Measurements from ENCODE around the gene TSBP1. TPM values are rescaled to one million over a fixed set of nuclear protein-coding genes. Genes with fewer than 3 reads are reported as not detected.
"Not testable (repeated sequence)": the region's sequence is repeated elsewhere in the genome, so short reads cannot be mapped to it uniquely, and the experiment has no call there.

TSBP1 gene
- total and polyA plus RNA-seq, 2 experiments from 2014 or later: not detected

DNA sequence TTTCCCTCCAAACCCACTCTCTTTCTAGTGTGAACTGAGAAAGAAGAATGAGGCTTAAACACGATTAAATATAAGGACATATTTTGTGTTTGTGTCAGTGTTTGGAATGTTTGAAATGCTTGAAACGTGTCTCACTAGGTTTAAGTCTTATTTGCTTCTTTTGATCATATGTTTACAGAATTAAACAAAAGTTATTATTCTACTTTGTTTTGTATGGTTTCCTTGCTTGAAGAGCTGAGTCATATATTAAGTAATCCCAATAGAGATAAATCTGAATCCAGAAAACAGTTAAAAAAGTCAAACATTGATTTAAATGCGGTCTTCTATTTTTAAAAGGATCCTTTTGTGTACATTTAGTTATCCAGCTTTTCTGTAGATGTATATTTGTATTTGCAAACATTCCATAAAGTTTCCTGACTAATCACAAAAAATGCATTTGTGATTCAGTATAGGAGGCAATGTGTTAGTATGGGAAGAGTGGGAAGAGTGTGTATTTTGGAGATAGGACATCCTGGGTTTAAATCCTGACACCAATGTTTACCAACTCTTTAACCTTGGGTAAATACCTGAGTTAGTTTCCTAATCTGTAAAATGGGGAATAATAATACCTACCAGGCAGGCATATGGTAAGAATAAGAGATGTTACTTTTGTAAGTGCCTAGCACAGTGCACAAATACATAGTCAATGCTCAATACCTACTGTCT, 72.9 kb downstream of the TSBP1 start:
- Histone ChIP-seq H3K9me3 (ENCODE audit: low read depth) (no peaks in the 10 kb centered on the region), H4K20me1 (ENCODE audit: insufficient read depth, poor library complexity, severe bottlenecking) (no peaks in the 10 kb centered on the region), H3K36me3 (replicated peaks; ENCODE audit: insufficient read depth, low read depth) (no peaks in the 10 kb centered on the region), H3K4me2 (no peak overlapping the region), H3K9me2 (replicated peaks; ENCODE audit: insufficient read depth) (no peaks in the 10 kb centered on the region), H3K4me1 (ENCODE audit: insufficient read depth) (no peaks in the 10 kb centered on the region), H3K27ac (no peak overlapping the region), H2AFZ (no peak overlapping the region), H3K79me2 (no peaks in the 10 kb centered on the region), H3K4me3 (no peak overlapping the region), H3K27me3 (no peaks in the 10 kb centered on the region)
- DNase-seq (ENCODE audit: low spot score): no peak
- TF ChIP-seq EZH2phosphoT487 (IDR thresholded peaks at IDR 0.05; ENCODE audit: low read depth, severe bottlenecking, unreplicated experiment) (no peak), EZH2 (IDR thresholded peaks at IDR 0.05; ENCODE audit: borderline replicate concordance) (no peak)
- TF ChIP-seq, protein P1, sequence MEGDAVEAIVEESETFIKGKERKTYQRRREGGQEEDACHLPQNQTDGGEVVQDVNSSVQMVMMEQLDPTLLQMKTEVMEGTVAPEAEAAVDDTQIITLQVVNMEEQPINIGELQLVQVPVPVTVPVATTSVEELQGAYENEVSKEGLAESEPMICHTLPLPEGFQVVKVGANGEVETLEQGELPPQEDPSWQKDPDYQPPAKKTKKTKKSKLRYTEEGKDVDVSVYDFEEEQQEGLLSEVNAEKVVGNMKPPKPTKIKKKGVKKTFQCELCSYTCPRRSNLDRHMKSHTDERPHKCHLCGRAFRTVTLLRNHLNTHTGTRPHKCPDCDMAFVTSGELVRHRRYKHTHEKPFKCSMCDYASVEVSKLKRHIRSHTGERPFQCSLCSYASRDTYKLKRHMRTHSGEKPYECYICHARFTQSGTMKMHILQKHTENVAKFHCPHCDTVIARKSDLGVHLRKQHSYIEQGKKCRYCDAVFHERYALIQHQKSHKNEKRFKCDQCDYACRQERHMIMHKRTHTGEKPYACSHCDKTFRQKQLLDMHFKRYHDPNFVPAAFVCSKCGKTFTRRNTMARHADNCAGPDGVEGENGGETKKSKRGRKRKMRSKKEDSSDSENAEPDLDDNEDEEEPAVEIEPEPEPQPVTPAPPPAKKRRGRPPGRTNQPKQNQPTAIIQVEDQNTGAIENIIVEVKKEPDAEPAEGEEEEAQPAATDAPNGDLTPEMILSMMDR (IDR thresholded peaks at IDR 0.05; ENCODE audit: poor library complexity): no peak
- WGBS (ENCODE audit: low lambda C conversion rate, missing lambda C conversion rate): 30% methylated on average over 3 of the region's 3 CpGs

DNA sequence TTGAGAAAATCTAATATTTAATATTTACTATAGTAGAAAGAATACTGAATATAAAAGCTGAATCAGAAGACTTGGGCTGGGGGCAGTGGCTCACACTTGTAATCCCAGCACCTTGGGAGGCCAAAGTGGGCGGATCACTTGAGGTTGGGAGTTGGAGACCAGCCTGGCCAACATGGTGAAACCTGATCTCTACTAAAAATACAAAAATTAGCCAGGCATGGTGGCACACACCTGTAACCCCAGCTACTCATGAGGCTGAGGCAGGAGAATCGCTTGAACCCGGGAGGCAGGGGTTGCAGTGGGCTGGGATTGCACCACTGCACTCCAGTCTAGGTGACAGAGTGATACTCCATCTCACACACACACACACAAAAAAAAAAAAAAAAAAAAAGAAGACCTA, 76.7 kb downstream of the TSBP1 start:
- not testable (repeated sequence) for H3K4me2 ChIP-seq; H3K27me3 ChIP-seq; H4K20me1 ChIP-seq (ENCODE audit: insufficient read depth, poor library complexity, severe bottlenecking); DNase-seq (ENCODE audit: low spot score); H2AFZ ChIP-seq; H3K9me3 ChIP-seq (ENCODE audit: low read depth); H3K79me2 ChIP-seq; H3K4me3 ChIP-seq; H3K27ac ChIP-seq; H3K9me2 ChIP-seq (replicated peaks; ENCODE audit: insufficient read depth); H3K36me3 ChIP-seq (replicated peaks; ENCODE audit: insufficient read depth, low read depth); H3K4me1 ChIP-seq (ENCODE audit: insufficient read depth)
- WGBS (ENCODE audit: low lambda C conversion rate, missing lambda C conversion rate): 96% methylated on average over 3 of the region's 3 CpGs

DNA sequence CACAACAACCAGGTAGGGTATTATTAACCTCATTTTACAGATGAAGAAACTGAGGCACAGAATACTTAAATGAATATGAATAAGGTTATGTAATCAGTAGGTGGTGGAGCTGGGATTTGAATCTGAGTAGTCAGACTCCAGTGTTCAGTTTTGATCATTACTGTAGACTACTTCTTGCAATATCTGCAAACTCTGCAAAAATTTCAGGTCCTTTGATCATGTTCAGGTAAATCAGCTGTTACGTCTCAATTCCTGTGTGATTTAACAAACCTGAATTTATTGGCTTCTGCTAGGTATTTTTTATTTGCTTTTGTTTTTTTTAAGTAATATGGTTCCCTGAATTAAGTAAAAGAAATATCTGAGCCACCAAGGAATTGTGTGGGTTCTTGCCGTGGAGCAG, 77.1 kb downstream of the TSBP1 start:
- H4K20me1 ChIP-seq (ENCODE audit: insufficient read depth, poor library complexity, severe bottlenecking): no peaks in the 10 kb centered on the region

DNA sequence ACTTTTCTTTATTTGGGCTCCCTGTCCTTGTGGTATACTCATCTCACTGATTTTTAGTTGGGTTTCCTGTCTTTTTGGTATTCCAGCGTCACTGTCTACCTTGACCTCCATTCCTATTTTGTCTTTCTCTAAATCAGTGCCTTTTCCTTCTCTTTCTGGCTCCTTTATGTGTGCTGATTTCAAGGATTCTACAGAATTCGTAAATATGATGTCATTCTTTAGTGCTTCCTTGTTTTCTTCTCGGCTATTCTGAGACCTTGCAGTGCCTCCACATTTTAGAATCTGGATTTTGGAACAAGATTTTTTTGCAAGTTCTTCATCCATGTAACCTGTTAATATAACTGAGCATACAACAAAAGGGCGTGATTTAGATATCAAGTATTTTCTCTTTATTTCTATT, 78.0 kb downstream of the TSBP1 start:
- Histone ChIP-seq H3K4me2 (no peak overlapping the region), H2AFZ (no peak overlapping the region), H3K27ac (no peak overlapping the region), H3K4me3 (no peak overlapping the region), H3K9me3 (ENCODE audit: low read depth) (no peaks in the 10 kb centered on the region), H3K36me3 (replicated peaks; ENCODE audit: insufficient read depth, low read depth) (no peaks in the 10 kb centered on the region), H3K4me1 (ENCODE audit: insufficient read depth) (no peaks in the 10 kb centered on the region), H3K79me2 (no peaks in the 10 kb centered on the region), H4K20me1 (ENCODE audit: insufficient read depth, poor library complexity, severe bottlenecking) (no peaks in the 10 kb centered on the region), H3K27me3 (no peaks in the 10 kb centered on the region), H3K9me2 (replicated peaks; ENCODE audit: insufficient read depth) (no peaks in the 10 kb centered on the region)
- no peak for DNase-seq (ENCODE audit: low spot score)
- no peak for TF ChIP-seq EZH2 (IDR thresholded peaks at IDR 0.05; ENCODE audit: borderline replicate concordance)
- TF ChIP-seq, protein P1 (IDR thresholded peaks at IDR 0.05; ENCODE audit: poor library complexity): no peak
- TF ChIP-seq EZH2phosphoT487 (IDR thresholded peaks at IDR 0.05; ENCODE audit: low read depth, severe bottlenecking, unreplicated experiment): no peak
- WGBS (ENCODE audit: low lambda C conversion rate, missing lambda C conversion rate): 97% methylated on average over 4 of the region's 4 CpGs

More for the DNA sequence above, 77.1 kb downstream of the TSBP1 start:
- Histone ChIP-seq H3K27ac (no peak overlapping the region), H3K9me2 (replicated peaks; ENCODE audit: insufficient read depth) (no peaks in the 10 kb centered on the region), H3K36me3 (replicated peaks; ENCODE audit: insufficient read depth, low read depth) (no peaks in the 10 kb centered on the region), H3K4me2 (no peak overlapping the region), H3K79me2 (no peaks in the 10 kb centered on the region), H3K9me3 (ENCODE audit: low read depth) (no peaks in the 10 kb centered on the region), H2AFZ (no peak overlapping the region), H3K4me3 (no peak overlapping the region), H3K4me1 (ENCODE audit: insufficient read depth) (no peaks in the 10 kb centered on the region), H3K27me3 (no peaks in the 10 kb centered on the region)
- WGBS (ENCODE audit: low lambda C conversion rate, missing lambda C conversion rate): 96% methylated on average over 2 of the region's 2 CpGs
- TF ChIP-seq EZH2 (IDR thresholded peaks at IDR 0.05; ENCODE audit: borderline replicate concordance): no peak
- TF ChIP-seq EZH2phosphoT487 (IDR thresholded peaks at IDR 0.05; ENCODE audit: low read depth, severe bottlenecking, unreplicated experiment): no peak
- TF ChIP-seq, protein P1 (IDR thresholded peaks at IDR 0.05; ENCODE audit: poor library complexity): no peak
- DNase-seq (ENCODE audit: low spot score): no peak
